ENCODE measurements around the gene CFAP45.

CFAP45 gene

DNA sequence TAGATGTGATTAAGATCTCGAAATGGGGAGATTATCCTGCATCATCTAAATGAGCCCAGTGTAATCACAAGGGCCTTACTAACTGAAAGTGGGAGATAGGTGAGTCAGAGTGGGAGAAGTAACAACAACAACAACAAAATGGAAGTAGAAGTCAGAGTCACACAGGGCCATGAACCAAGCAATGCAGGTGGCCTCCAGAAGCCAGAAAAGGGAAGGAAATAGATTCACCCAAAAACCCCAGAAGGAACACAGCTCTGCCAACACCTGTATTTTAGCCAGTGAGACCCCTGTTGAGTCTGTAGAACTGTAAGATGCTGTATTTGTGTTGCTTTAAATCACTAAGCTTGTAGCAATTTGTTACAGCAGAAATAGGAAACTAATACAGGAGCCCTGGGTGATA is 21.3 kb upstream of the CFAP45 start:
- H3K4me3 ChIP-seq (ENCODE audit: low read depth, low read length) = no peak overlapping the region
- no peaks in the 10 kb centered on the region for H3K9me3 ChIP-seq (ENCODE audit: control insufficient read depth, insufficient read depth, low read depth, low read length)
- no peak overlapping the region for H3K27ac ChIP-seq (ENCODE audit: low read depth, low read length)
- peaks cover 36% of the 10 kb centered on the region for H3K36me3 ChIP-seq (ENCODE audit: control insufficient read depth, insufficient read depth, low read length)
- H3K9ac ChIP-seq (ENCODE audit: low read length) = no peak overlapping the region
- H3K4me1 ChIP-seq (ENCODE audit: control insufficient read depth, insufficient read depth, low read length) = peaks cover 48% of the 10 kb centered on the region
- no peaks in the 10 kb centered on the region for H3K27me3 ChIP-seq (ENCODE audit: control insufficient read depth, insufficient read depth, low read length)

DNA sequence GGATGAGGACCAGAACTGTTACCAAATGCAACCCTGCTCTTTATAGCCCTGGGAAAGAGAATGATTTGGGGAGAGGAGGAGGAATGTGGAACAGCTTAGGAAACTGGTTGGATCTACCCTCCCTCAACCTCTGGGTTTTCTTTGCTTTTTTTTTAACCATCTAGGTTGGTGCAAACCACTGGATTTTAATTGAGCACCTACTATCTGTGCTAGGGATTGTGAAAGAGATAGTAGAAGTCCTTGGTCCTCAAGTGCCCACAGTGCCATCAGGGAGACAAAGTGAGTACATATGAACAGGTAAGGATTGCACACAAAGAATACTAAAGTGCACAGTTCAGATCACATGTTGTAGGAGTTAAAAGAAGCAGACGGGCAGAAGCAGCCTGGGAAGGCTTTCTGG is 20.7 kb upstream of the CFAP45 start:
- Histone ChIP-seq H3K27me3 (ENCODE audit: control insufficient read depth, insufficient read depth, low read length) (no peaks in the 10 kb centered on the region), H3K9ac (ENCODE audit: low read length) (no peak overlapping the region), H3K36me3 (ENCODE audit: control insufficient read depth, insufficient read depth, low read length) (peaks cover 36% of the 10 kb centered on the region), H3K4me3 (ENCODE audit: low read depth, low read length) (no peak overlapping the region), H3K4me1 (ENCODE audit: control insufficient read depth, insufficient read depth, low read length) (peaks cover 49% of the 10 kb centered on the region), H3K9me3 (ENCODE audit: control insufficient read depth, insufficient read depth, low read depth, low read length) (no peaks in the 10 kb centered on the region), H3K27ac (ENCODE audit: low read depth, low read length) (no peak overlapping the region)

DNA sequence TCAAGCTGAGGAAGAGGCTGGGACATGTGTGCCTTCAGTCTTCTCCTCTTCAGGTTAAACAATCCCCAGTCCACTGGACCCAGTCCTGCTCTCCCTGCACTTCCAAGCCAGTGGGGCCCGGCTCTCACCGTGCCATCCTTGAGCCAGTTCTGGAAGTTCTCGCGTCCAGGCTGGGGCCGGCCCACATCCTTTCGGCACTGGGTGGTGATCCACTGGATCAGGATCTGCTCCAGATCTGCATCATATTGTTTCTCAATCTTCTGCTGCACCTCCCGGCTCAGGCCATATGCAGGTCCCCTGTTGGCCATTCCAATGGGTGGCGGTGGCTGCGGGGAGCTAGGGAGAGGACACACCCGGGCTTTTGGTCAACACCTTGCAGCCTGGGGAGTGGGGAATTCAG is 20.2 kb upstream of the CFAP45 start:
- H3K9ac ChIP-seq (ENCODE audit: low read length) = no peak overlapping the region
- H3K4me1 ChIP-seq (ENCODE audit: control insufficient read depth, insufficient read depth, low read length) = peaks cover 52% of the 10 kb centered on the region
- H3K27me3 ChIP-seq (ENCODE audit: control insufficient read depth, insufficient read depth, low read length) = no peaks in the 10 kb centered on the region
- H3K27ac ChIP-seq (ENCODE audit: low read depth, low read length) = no peak overlapping the region
- H3K4me3 ChIP-seq (ENCODE audit: low read depth, low read length) = no peak overlapping the region
- peaks cover 36% of the 10 kb centered on the region for H3K36me3 ChIP-seq (ENCODE audit: control insufficient read depth, insufficient read depth, low read length)
- H3K9me3 ChIP-seq (ENCODE audit: control insufficient read depth, insufficient read depth, low read depth, low read length) = no peaks in the 10 kb centered on the region

DNA sequence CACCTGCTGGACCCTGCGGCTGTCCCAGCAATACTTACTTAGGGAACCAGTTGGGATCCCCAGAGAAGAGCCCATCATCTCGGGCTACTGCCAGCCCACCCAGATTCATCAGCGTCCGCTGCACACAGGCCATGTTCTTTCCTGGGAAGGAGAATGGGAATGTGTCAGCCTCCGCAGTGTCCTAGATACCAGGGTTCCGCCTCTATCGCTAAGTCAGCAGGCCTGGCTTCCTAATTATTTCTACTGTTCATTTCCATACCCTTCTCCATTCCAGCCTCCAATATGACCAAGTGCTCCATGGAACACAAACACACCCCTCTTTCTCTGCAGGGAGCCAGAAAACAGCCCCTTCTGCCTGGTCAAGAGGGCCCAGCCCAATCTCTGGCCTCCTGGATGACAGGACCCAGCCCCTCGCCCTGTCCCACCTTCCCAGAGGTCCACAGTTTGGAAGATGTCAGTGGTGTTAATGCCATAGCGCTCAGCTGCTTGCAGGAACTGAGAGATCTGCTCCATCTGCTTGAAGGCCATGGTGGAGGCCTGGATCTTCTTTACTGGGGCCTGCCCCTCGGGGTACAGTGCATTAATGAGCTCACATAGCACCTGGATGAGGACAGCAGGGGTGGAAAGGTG is 19.4 kb upstream of the CFAP45 start:
- no peaks in the 10 kb centered on the region for H3K9me3 ChIP-seq (ENCODE audit: control insufficient read depth, insufficient read depth, low read depth, low read length)
- no peak overlapping the region for H3K4me3 ChIP-seq (ENCODE audit: low read depth, low read length)
- no peak overlapping the region for H3K27ac ChIP-seq (ENCODE audit: low read depth, low read length)
- H3K4me1 ChIP-seq (ENCODE audit: control insufficient read depth, insufficient read depth, low read length) = peaks cover 61% of the 10 kb centered on the region
- no peaks in the 10 kb centered on the region for H3K27me3 ChIP-seq (ENCODE audit: control insufficient read depth, insufficient read depth, low read length)
- H3K36me3 ChIP-seq (ENCODE audit: control insufficient read depth, insufficient read depth, low read length) = peaks cover 36% of the 10 kb centered on the region
- H3K9ac ChIP-seq (ENCODE audit: low read length) = no peak overlapping the region

DNA sequence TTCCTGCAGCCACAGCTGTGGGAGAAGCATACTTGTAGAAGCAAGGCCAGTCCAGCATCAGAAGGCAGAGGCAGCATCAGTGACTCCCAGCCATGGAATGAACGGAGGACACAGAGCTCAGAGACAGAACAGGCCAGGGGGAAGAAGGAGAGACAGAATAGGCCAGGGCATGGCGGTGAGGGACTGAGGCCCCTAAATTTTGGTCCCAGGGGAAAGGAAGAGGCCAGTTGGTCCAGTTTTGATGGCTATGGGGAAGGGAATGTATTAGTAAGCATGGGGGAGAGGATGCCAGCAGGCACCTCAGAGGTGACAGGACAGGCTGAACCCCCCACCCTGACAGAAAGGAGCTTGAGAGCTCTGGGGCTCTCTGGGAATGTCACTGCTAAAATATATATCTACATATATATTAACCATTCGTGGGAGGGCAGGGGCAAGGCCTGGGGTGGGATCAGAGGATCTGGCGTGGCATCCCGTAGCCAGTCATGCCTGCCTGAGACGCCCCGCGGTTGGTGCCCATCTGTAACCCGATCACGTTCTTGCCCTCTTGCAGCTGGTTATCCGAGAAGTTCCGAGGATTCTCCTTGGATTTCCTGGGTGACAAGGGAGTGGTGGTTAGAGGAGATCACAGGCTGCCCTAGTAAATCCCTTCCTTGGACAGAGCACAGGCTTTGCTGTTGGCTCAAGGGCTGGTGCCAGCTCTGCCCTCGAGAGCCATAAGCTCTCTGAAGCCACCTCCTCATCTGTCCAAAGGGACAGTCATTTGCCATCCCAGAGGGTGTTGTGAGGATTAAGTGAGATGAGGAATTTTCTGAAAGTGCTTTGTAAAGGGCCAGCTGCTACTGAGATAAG is 18.6 kb upstream of the CFAP45 start:
- H3K27ac ChIP-seq (ENCODE audit: low read depth, low read length) = no peak overlapping the region
- H3K27me3 ChIP-seq (ENCODE audit: control insufficient read depth, insufficient read depth, low read length) = no peaks in the 10 kb centered on the region
- H3K4me3 ChIP-seq (ENCODE audit: low read depth, low read length) = no peak overlapping the region
- H3K4me1 ChIP-seq (ENCODE audit: control insufficient read depth, insufficient read depth, low read length) = peaks cover 64% of the 10 kb centered on the region
- H3K36me3 ChIP-seq (ENCODE audit: control insufficient read depth, insufficient read depth, low read length) = peaks cover 36% of the 10 kb centered on the region
- no peaks in the 10 kb centered on the region for H3K9me3 ChIP-seq (ENCODE audit: control insufficient read depth, insufficient read depth, low read depth, low read length)
- H3K9ac ChIP-seq (ENCODE audit: low read length) = no peak overlapping the region

DNA sequence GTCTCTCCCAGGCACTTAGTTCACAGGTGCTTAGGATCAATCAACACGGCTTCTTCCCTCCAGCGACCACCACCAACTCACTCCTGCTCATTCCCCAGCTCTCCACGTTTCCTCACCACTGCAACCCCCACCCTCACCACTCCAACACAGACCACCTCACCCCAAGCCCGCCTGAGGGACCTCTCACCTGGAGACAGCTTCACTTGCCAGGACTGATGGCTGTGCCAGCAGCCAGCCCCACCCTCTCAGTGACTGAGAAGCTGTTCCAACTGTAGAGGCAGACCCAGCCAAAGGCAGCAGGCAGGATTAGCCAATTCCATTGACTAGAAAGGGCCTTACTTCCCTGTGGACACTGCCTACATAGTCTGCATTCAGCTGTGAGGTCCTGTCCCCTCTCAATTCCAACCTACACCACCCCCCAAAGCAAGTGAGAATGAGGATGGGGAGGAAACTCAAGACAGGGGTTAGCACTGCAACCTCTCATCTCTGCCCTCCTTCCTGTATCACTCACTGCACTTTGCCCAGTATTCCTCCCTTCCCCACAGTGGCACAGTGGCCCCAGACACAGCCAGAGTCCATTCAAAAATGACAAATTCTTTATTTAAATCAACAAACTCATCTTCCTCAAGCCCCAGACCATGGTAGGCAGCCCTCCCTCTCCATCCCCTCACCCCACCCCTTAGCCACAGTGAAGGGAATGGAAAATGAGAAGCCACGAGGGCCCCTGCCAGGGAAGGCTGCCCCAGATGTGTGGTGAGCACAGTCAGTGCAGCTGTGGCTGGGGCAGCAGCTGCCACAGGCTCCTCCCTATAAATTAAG is 17.8 kb upstream of the CFAP45 start:
- H3K36me3 ChIP-seq (ENCODE audit: control insufficient read depth, insufficient read depth, low read length) = peaks cover 36% of the 10 kb centered on the region
- H3K4me3 ChIP-seq (ENCODE audit: low read depth, low read length) = no peak overlapping the region
- no peaks in the 10 kb centered on the region for H3K27me3 ChIP-seq (ENCODE audit: control insufficient read depth, insufficient read depth, low read length)
- no peak overlapping the region for H3K27ac ChIP-seq (ENCODE audit: low read depth, low read length)
- H3K9me3 ChIP-seq (ENCODE audit: control insufficient read depth, insufficient read depth, low read depth, low read length) = no peaks in the 10 kb centered on the region
- peaks cover 60% of the 10 kb centered on the region for H3K4me1 ChIP-seq (ENCODE audit: control insufficient read depth, insufficient read depth, low read length)
- no peak overlapping the region for H3K9ac ChIP-seq (ENCODE audit: low read length)

DNA sequence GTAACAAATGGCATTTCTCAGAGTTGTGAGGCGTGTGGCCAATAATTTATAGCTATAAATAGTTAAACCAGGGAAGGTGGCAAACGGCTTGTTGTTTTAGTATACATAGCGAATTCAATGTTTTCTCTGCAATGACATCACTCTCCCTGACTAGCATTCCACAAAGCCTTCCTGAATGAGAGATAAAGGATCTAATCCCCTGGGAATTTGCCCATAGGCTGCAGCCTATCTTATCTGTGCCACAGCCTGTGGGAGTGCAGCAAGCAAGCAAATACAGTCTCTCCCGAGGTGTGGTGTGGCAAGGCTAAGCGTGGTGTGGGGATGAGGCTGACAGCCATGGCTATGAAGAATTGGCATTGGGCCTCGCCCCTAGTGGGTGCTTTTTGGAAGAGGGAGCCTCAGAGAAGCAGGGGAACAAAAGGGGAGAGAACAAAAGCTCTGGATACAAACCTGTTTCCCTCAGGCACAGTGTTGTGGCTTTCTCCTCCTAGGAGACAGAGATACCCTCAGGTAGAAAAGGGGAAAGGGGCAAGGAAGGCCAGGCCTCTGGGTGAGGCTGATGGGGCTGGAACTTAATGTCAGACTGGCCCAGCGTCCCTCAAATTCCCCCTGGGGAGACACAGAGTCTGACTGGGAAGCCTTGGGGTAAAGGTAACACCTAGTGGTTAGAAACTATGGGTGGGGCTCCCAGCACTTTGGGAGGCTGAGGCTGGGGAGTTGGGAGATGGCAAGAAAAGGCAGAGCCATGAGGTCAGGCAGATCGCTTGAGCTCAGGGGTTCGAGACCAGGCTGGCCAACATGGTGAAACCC is 16.5 kb upstream of the CFAP45 start:
- Histone ChIP-seq H3K27me3 (ENCODE audit: control insufficient read depth, insufficient read depth, low read length) (no peaks in the 10 kb centered on the region), H3K4me1 (ENCODE audit: control insufficient read depth, insufficient read depth, low read length) (peaks cover 54% of the 10 kb centered on the region), H3K9me3 (ENCODE audit: control insufficient read depth, insufficient read depth, low read depth, low read length) (no peaks in the 10 kb centered on the region), H3K36me3 (ENCODE audit: control insufficient read depth, insufficient read depth, low read length) (peaks cover 36% of the 10 kb centered on the region), H3K9ac (ENCODE audit: low read length) (peak overlapping the region; percentile 51), H3K27ac (ENCODE audit: low read depth, low read length) (peak overlapping the region; percentile 83), H3K4me3 (ENCODE audit: low read depth, low read length) (no peak overlapping the region)

DNA sequence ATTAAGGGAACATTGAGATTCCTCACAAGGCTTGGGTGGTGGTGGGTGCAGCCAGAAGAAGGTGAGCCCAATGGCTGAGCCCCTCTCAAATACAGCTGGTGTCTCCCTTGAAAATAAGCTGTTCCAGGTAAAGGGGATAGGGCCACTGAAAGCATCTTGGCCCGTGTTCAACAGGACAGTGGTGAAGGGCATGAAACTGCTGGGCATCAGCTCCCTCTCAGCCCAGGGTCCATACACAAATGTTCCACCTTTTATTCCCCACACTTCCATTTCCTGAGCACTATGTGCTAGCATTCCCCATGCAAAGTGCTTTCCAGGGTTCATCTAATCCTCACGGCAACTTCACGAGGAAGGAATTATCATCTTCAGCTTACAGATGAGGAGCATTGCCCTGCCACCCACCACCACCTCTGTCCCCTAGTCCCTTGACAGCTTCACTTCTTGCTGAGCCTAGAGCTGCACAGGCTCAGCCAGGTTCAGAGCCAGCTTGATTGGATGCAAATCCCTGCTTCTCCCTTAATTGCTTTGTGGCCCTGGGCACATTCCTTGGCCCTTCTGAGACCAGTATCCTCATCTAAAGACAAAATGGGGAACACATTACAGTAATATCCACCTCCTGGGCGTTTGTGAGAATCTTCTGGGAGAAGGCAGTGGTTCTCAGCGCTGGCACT is 15.7 kb upstream of the CFAP45 start:
- peak overlapping the region; percentile 51 for H3K9ac ChIP-seq (ENCODE audit: low read length)
- no peaks in the 10 kb centered on the region for H3K27me3 ChIP-seq (ENCODE audit: control insufficient read depth, insufficient read depth, low read length)
- peaks cover 34% of the 10 kb centered on the region for H3K36me3 ChIP-seq (ENCODE audit: control insufficient read depth, insufficient read depth, low read length)
- peak overlapping the region; percentile 41; the same call in 1 of the 2 replicates for H3K27ac ChIP-seq (ENCODE audit: low read depth, low read length)
- no peaks in the 10 kb centered on the region for H3K9me3 ChIP-seq (ENCODE audit: control insufficient read depth, insufficient read depth, low read depth, low read length)
- H3K4me3 ChIP-seq (ENCODE audit: low read depth, low read length) = no peak overlapping the region
- H3K4me1 ChIP-seq (ENCODE audit: control insufficient read depth, insufficient read depth, low read length) = peaks cover 59% of the 10 kb centered on the region

DNA sequence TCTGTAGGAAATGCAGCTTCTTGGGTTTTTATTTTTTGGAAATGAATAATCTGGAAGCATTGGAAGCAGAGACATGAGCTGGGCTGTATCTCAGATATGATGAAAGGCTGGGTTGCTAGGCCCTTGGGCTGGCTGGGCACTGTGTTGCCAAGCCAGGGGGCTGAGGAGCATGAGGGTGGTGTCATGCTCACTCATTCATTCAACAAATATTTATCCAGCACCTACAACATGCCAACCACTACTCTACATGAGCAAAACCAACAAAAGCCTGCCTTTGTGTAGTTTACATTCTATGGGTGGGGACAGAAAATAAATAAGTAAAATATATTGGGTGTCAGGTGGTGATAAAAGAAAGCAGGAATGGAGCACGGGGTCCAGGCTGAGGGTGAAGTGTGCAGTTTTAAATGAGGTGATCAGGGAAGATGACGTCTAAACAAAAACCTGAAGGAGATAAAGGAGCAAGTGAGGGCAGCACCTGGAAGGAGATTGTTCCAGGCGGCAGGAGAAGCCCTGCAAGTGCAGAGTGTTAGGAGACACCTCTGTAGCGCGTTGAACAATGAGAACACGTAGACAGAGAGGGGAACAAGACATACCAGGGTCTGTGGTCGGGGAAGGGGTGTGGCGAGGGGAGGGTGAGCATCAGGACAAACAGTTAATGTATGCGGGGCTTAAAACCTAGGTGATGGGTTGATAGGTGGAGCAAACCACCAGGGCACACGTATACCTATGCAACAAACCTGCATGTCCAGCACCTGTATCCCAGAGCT is 14.5 kb upstream of the CFAP45 start:
- Histone ChIP-seq H3K4me3 (ENCODE audit: low read depth, low read length) (no peak overlapping the region), H3K9me3 (ENCODE audit: control insufficient read depth, insufficient read depth, low read depth, low read length) (no peaks in the 10 kb centered on the region), H3K36me3 (ENCODE audit: control insufficient read depth, insufficient read depth, low read length) (peaks cover 21% of the 10 kb centered on the region), H3K9ac (ENCODE audit: low read length) (no peak overlapping the region), H3K27me3 (ENCODE audit: control insufficient read depth, insufficient read depth, low read length) (no peaks in the 10 kb centered on the region), H3K27ac (ENCODE audit: low read depth, low read length) (no peak overlapping the region), H3K4me1 (ENCODE audit: control insufficient read depth, insufficient read depth, low read length) (peaks cover 72% of the 10 kb centered on the region)
